HG03521 (cell line): Measurements from ENCODE around the gene PSMA6.
"Not testable (repeated sequence)": the region's sequence is repeated elsewhere in the genome, so short reads cannot be mapped to it uniquely, and the experiment has no call there.

Experiments used
- ATAC-seq: cut with Tn5 transposase; IDR thresholded peaks from one replicate; pipeline ENCODE4 v1.9.1; 2021; ENCODE audit warnings: mild to moderate bottlenecking, moderate library complexity; ENCODE audit not compliant: unreplicated experiment

Gene PSMA6

DNA sequence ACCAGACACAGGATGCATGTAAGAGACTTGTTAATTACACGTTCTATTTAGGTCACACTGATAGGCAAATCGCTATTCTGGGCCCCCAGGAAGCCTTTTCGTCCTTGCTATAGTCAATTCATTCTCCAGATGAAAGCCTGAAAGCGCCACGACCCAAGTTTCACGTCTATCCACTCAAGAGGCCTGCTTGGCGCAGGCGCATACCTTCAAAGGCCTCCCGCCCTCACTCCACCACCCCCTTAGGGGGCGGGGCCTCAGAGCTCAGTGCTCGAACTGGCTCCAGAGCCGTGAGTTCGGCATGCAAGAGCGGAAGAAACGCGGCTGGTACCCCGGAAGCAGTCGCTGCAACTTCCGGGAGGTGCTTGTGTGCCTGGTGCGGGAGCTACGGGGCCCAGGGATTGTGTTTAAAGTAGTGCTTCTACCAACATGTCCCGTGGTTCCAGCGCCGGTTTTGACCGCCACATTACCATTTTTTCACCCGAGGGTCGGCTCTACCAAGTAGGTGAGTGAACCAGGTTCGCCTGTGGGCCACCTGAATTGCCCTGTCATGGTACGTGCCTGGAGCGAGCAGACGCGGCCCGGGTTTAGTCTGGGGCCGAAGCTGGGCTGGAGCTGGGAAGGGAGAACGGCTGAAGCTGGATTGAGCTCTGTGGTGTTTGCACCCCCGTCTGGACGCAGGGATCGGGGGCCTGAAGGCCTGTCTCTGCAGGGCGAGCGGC is at the start of gene PSMA6:
TSS of gene PSMA6 (plus strand) at position 332 of the 719 bp plus-strand sequence. CDS start at position 427, 95 bp downstream.
- ATAC-seq: peak; percentile 90

DNA sequence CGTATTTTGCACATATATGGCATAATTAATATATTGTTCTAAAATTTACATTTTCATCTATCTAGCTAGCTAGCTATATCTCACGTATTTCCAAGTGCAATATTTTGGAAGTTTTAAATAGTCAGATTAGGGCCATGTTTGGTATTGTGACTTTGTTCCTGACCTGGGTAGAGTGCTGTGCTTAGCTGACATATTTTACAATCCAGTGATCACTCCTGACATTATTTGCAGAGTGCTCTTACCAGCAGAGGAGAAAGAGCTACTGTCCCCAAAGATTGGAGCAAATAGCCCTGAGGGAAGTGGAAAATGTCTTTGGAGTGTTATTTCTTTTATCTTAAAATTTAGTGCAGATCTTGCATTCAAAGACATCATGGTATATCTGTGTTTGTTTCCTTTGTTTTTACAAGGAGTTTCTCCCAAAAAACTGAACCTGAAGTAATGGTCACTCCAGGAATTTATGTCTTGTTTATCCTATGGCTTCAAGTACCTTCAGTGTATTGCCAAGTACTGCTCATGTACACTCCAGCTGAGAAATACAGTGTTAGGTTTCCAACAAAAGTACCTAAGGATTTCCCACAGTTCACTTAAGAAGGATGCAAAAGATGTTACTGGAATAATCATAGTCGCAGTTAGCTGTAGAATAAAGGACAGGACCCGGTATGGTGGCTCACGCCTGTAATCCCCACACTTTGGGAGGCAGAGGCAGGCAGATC is 49.4 kb upstream of the PSMA6 start:
- ATAC-seq: no peak

DNA sequence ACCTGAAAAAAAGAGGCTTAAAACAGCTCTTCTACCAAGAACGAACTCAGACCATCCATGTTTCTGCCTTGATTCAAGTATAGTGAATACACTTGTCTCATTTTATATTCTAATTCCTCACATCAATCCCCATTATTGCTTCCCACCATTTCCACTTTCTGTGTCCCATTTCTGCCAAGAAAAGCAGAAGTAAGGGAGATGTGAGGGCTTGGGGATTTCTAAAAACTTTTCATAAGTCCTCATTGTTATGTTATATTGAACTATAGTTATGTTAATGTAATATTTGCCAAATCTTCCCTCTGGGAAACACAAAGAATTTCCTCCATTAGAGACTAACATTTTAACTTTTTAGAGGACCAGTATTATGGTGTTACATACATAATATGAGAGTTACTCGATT is 48.2 kb upstream of the PSMA6 start:
- ATAC-seq: no peak

DNA sequence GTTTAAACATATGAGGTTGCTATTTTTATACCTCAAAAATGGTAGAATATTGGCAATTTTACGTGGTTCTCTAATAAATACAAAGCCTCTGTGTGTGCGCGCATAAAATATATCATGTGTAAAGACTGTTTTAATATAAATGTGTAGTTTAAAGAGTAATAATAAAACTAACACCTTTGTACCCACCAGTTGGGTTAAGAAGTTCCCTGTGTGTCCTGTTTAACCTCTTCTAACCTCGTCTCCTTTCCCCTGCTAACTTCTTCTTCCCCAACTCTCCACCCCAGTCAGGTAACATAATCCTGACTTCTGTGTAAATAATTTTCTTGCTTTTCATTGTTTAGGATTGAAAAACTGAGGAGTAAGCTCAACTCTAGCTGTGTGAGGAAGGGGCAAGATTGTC is 47.6 kb upstream of the PSMA6 start:
- no peak for ATAC-seq

DNA sequence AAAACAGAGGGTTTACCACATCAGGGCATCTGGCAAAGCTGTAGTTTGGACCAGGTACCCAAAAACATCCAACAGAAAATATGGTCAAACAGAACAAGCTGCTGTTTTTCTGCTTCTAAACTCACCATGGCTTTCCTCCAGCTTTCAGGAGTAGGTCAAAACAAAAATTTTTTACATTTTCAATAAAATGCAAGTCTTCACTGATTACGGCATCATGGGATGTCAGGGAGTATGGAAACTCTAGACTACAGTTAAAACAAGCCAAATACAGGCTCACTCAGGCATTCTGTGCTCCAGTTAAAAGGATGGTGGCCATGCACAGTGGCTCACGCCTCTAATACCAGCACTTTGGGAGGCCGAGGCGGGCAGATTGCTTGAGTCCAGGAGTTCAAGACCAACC is 47.1 kb upstream of the PSMA6 start:
- ATAC-seq: no peak

DNA sequence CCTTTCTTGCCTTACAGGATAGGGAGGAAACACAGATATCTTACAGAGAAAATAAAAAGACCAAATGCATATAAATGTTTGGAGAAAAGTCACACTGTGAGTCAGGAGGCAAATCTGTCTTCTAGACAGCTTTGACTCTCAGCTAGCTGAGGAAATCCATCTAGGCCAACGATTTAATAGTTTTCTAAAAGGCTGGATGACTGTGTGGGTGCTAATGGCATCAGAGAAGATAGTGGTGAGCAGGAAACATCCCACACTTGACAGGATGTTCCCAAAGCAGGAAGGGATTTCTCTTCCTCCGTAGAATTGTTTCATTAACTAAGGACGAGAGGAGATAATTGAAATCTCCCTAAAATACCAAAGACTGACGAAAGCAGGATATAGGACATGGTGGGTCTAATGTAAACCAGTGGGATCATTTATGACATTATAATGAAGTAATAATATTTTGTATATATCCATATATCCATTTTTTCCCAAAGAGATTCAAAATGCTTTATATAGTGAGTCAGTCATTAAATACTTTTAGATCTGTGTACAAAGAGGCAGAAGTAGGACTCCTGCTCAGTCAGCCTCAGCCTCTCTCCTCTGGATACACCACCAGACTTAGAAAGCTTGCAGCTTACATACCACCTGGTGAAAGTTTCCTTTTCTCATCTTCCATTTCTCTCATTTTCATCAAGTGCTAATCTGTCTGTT is 44.3 kb upstream of the PSMA6 start:
- ATAC-seq: no peak

DNA sequence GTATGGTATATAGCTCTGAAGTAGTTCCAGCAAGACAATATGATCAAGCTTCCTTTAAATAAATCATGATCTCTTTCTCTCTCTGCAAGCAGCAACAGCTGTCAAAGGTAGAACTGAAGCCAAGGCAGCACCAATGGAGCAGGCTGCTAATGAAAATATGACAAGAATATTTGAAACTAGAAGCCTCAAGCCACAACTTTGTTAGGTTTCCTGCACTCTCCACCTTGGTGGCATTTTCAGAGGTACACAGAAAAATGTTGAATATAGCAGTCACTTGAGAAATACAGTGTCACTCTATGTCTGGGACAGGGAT is 43.8 kb upstream of the PSMA6 start:
- no peak for ATAC-seq

DNA sequence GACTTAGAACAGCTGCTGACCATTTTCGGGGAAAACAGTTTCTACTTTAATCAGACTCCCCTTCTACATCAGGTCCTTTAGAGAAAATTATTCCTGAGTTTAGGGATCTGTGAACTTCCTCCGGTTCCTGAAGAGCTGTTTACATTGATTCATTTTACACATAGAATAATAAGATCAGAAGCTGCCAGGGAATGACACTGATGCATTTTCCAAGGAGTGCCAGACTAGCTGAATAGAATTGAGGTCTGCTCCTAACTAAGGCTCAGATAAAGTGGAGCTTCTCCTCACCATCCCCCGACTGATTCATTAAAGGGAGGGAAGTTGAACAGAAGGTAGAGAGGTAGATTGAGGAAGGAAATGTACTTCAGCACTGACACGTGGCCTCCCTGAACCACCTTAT is 41.9 kb upstream of the PSMA6 start:
- ATAC-seq: no peak

DNA sequence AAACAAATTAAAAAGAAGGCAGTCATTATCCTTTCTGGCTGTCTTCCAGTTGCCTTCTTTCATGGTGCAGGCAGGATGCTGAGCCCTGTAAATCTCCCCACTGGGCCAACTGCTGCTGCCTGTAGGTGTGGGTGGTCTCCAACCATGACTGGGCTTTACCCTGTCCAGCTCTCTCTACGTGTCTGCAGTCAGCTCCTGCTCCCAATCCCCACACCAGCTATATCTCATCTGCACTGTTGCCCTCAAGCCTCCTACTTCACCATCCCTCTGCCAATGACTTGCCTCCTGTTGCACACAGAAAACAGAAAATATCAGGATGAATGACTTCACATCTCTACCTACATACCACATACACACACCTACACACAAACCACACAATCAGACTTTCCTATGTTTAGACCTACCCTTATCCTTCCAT is 39.7 kb upstream of the PSMA6 start:
- ATAC-seq: no peak

DNA sequence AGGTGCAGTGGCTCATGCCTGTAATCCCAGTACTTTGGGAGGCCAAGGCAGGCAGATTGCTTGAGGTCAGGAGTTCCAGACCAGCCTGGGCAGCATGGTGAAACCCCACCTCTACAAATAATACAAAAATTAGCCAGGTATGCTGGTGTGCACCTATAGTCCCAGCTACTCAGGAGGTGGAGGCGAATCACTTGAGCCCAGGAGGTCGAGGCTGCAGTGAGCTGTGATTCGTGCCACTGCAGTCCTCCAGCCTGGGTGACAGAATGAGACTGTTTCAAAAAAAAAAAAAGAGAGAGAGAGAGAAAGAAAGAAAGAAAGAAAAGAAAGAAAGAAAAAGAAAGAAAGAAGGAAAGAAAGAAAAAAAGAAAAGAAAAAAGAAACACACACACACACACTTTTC is 39.1 kb upstream of the PSMA6 start:
- ATAC-seq: not testable (repeated sequence)

DNA sequence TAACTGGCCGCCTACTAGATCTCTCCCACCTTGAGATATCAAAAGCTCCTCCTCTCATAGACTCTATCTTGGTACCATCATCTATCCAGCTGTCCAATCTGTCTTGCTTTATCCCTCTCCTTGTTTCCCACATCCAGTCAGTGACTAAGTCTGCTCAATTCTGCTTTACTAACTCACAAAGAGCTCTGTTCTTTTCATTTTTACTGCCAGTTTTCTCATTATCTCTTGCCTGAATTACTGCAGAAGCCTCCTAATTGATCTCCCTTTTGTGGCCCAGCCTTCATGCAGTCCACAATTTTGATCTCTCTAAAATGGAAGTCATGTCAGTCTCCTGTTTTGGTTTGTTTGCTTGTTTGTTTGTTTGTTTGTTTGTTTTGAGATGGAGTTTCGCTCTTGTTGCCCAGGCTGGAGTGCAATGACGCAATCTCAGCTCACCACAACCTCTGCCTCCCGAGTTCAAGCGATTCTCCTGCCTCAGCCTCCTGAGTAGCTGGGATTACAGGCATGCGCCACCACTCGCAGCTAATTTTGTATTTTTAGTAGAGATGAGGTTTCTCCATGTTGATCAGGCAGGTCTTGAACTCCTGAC is 38.1 kb upstream of the PSMA6 start:
- ATAC-seq: not testable (repeated sequence)

DNA sequence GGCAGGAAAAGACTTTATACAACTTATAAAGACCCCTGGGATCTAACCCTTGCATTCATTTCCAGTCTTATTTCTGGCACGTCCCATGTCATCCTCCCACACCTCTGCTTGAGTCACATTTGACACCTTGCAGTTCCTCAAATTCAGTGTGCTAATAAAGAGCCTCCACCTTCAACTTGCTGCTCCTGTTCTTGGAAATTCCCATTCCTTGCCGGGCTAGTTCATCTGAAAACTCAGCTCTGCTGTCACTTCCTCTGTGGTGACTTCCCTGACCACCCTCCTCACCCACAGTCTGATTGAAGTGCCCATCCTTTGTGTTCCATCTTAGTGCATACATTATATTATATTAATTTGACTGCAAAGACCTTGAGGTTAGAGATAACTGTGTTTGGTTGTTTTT is 37.4 kb upstream of the PSMA6 start:
- ATAC-seq: no peak

DNA sequence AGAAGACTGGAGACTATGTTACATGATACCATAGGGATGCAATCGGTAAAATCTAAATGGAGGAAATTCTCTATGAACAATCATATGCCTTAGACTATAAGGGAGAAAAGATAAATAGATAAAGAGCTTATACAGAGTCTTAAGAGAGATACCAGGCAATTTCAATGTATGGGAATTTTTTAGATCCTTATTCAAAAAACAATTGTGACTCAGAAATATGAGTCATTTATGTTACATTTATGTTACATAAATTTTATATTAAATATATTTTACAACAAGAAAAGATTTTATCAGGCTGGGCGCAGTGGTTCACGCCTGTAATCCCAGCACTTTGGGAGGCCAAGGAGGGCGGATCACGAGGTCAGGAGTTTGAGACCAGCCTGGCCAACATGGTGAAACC is 36.5 kb upstream of the PSMA6 start:
- no peak for ATAC-seq

DNA sequence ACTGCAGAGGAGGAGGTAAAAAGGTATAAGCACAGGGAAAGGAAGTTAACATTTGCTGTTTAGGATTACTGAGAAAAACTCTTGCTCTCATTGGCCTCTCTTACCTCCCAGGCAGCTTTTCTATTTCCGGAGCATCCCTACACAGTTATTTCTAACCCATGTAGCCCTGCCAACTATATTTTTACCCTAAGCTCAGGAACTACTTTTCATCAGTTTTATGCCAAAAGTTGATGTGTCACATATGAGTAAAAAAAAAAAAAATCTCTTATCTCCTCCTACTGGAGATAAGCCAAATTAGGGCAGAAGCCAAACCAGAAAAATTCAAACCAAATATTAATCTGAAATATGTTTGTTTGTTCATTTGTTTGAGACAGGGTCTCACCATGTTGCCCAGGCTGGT is 34.4 kb upstream of the PSMA6 start:
- ATAC-seq: no peak

DNA sequence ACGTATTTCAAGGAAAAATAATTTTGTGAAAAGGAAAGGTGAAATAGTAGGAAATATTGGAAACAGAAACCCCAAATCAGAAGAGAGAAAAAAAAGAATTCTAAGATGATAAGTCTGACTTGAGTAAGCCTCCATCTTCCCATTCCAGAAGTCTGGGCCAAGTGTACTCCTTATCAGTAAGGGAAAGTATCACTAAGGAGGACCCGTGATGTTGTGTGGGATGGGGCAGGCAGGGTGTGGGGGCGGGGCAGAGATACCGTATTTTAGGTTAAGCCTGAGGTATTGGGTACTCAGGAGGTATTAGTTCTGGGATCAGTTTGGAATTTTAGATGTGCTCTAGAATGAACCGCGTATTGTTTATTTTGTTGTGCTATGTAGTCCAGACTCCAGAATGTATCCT is 33.8 kb upstream of the PSMA6 start:
- no peak for ATAC-seq

DNA sequence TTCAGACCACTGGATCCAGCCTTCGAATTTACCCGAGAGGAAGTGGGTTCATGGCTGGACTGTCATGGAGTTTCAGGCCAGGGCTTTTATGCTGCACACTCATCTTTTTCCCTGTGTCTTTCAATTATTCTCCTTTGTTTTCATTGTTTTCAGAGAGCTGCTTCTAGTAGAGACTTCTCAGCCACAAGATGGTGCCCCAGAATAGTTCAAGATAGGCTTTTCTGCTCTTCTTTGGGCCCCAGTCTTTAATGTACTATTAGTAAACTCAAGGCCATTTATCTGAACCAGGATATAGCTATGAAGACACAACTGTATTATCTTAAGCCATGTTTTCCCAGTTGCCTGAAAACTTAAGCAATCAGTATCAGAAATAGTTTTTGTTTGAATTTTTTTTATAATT is 30.4 kb upstream of the PSMA6 start:
- no peak for ATAC-seq

DNA sequence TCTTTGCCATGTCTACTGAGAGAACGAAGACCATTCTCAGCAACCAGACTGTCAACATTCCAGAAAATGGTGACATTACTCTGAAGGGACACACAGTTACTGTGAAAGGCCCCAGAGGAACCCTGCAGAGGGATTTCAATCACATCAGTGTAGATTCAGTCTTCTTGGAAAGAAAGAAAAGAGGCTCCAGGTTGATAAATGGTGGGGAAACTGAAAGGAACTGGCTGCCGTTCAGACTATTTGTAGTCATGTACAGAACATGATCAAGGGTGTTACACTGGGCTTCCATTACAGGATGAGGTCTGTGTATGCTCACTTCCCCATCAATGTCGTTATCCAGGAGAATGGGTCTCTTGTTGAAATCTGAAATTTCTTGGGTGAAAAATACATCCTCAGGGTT is 29.7 kb upstream of the PSMA6 start:
- ATAC-seq: no peak

DNA sequence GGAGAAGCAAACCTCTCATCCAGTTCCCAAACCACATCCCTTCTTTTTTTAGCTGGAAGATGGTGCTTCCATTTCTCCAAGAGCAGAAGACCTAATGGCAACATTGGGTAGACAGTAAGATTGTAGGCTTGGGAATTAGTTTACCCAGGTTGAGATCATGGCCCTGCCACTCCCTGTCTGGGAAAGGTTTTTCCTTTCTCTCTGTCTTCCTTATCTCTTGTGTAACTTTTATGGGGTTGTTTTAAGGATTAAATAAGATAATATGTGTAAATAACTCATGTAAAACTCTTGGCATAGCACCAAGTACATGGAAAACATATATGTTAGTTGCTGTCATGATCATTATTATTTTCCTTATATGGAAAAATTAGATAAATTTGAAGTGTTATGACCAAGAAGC is 23.2 kb upstream of the PSMA6 start:
- ATAC-seq: no peak

DNA sequence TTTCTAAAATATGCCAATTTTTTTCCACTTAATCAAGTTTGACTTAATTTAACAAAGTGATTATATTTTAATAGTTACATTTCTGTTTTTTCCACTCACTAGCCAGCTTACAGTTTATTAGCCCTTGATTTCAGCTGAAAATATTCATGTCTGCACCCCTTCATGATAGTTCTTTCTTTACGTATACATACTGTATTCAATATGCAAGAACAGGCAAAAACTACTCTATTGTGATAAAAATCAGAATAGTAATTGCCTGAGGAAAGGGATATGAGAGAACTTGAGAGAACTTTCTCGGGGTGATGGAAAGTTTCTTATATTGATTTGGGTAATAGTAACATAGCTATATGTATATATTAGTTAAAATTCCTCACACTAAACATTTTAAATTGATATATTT is 17.4 kb upstream of the PSMA6 start:
- ATAC-seq: no peak

DNA sequence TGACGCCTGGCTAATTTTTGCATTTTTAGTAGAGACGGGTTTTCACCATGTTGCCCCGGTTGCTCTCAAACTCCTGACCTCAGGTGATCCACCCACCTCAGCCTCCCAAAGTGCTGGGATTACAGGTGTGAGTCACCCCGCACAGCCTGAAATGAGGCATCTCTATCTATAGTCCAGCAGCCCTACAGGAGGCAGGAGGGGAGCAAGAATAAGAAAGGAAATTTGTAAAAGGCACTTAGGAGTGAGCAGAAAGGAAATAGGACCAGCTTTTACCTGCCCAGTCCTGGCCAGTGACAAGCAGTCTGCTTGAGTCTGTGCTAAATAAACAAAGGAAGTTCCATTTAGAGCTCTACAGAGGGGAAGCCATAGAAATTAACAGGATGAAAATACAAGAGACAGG is 15.0 kb upstream of the PSMA6 start:
- ATAC-seq: no peak

DNA sequence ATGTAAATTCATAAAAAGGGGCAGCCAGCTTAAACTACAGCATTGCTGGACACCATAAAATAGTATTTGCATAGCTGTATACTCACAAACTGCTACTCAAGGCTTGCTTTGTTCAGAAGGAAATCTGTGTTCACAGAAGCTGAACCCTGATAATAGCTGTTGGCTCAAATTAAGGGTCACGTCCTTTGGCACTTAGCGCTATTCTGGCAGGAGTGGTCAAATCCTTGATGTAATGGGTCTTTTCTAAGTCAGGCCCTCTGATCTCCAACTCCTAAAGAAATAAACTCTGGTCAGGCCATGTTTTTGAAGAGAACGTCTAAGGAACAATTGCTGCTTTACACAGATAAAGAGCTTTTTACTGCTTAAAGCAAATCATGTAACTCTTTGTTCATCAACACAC is 12.8 kb upstream of the PSMA6 start:
- ATAC-seq: no peak

DNA sequence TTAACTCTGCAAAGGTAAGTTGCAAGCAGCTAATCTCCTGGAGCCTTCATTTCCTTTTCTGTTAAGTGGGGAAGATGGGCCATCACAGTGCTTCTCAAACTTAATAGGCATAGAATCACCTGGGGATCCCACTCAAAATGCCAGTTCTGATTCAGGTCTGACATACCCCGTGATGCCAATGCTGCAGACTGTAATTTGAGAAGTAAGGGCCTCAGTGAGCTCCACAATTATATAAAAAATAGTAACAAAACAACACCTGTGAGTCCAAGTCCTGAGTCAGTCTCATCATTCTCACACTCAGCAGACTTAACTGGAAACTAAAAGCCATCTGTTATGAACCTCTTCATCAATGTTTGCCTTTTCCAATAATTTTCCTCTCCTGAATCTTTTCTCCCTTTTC is 10.8 kb upstream of the PSMA6 start:
- ATAC-seq: no peak
